Sigmoid colon (tissue), 7 donors: Measurements from ENCODE around the gene NME3. TPM values are rescaled to one million over a fixed set of nuclear protein-coding genes. Genes with fewer than 3 reads are reported as not detected.
"Not testable (repeated sequence)": the region's sequence is repeated elsewhere in the genome, so short reads cannot be mapped to it uniquely, and the experiment has no call there.

Experiments
- DNase-seq: peaks from one replicate; pipeline ENCODE4 v3.0.0-alpha.2; 2019
- H3K27ac ChIP-seq, 4 donors: fragments of 200-600 bp; sonication (generic); one replicate each; pipeline ENCODE4 v1.5.1; 2016 to 2019; ENCODE audit warnings: mild to moderate bottlenecking in 1 of 4
- H3K27me3 ChIP-seq, 3 donors: fragments of 200-600 bp; sonication (generic); one replicate each; pipeline ENCODE4 v1.5.1; 2019; ENCODE audit warnings: mild to moderate bottlenecking in 1 of 3
- H3K36me3 ChIP-seq, 4 donors: fragments of 200-600 bp; sonication (generic); one replicate each; pipeline ENCODE4 v1.5.1; 2016 to 2019
- H3K4me1 ChIP-seq, 4 donors: fragments of 200-600 bp; sonication (generic); one replicate each; pipeline ENCODE4 v1.5.1; 2017 to 2019
- H3K4me3 ChIP-seq, 4 donors: fragments of 200-600 bp; sonication (generic); one replicate each; pipeline ENCODE4 v1.5.1; 2017 to 2019; ENCODE audit warnings: mild to moderate bottlenecking in 2 of 4, moderate library complexity in 1 of 4
- H3K9me3 ChIP-seq, 4 donors: fragments of 200-600 bp in 3 of 4; sonication (generic) in 3 of 4; one replicate each; pipeline versions ENCODE4 v1.5.1 to v1.6.1; 2013 to 2019
- CTCF ChIP-seq, 4 experiments: fragments of 450-650 bp in 3 of 4; fragments of 200-600 bp in 1 of 4; IDR thresholded peaks; one replicate each; pipeline ENCODE4 v1.5.1; 2016 to 2019; ENCODE audit warnings: antibody characterized with exemption in 4 of 4, mild to moderate bottlenecking in 3 of 4, moderate library complexity in 2 of 4
- EP300 ChIP-seq, 4 donors: sonication (generic); formaldehyde crosslinking; IDR thresholded peaks; one replicate each; pipeline ENCODE4 v1.6.1; 2017; ENCODE audit warnings: antibody characterized with exemption in 4 of 4
- POLR2A ChIP-seq, 2 donors: fragments of 450-650 bp; IDR thresholded peaks; one replicate each; pipeline ENCODE4 v1.6.1; 2016; ENCODE audit warnings: antibody characterized with exemption in 2 of 2, mild to moderate bottlenecking in 2 of 2, moderate library complexity in 2 of 2
- POLR2AphosphoS5 ChIP-seq, 4 donors: sonication (generic); formaldehyde crosslinking; IDR thresholded peaks; one replicate each; pipeline ENCODE4 v1.6.1; 2017; ENCODE audit warnings: antibody characterized with exemption in 4 of 4
- WGBS, 2 donors: extraction: QIAGEN DNeasy Blood & Tissue Kit; methylation state at CpG; one replicate each; pipeline ENCODE4 v1.1.7; 2013; 5-methylcytosine and 5-hydroxymethylcytosine counted together
- intact Hi-C: fragments of 100-400 bp; cut with DNase I; formaldehyde crosslinking; loops from one replicate; pipeline ENCODE4 v1.15.1; 2023
- polyA plus RNA-seq, 3 donors: library from polyadenylated mRNA; stranded (reverse); fragments of 200-250 nt; gene quantifications; one replicate each; pipeline ENCODE4 v1.2.3, GENCODE V29; 2013
- total RNA-seq, 4 donors: library from RNA; depleted of rRNA; stranded (reverse); fragments of >200 nt; gene quantifications; one replicate each; pipeline ENCODE4 v1.1.0, GENCODE V29; 2016
- donor health status: healthy with polysubstance abuse.
- donor health status: Bipolar disorder and iron deficiency.
- donor health status: healthy.

Gene NME3
- total and polyA plus RNA-seq, 7 donors = 32.4 to 152 (median 87.8) TPM

- peaks cover 21 to 40% (median 31%) of the 10 kb centered on the region in 4 donors for H3K36me3 ChIP-seq
- no peaks in the 10 kb centered on the region for H3K27me3 ChIP-seq
- intact Hi-C loops = no loop called here
- no peak overlapping the region for H3K4me3 ChIP-seq
- DNase-seq = no peak
- no peaks in the 10 kb centered on the region for H3K9me3 ChIP-seq
- TF ChIP-seq POLR2AphosphoS5 (IDR thresholded peaks at IDR 0.05) (no peak), POLR2A (IDR thresholded peaks at IDR 0.05) (no peak), CTCF (IDR thresholded peaks at IDR 0.05) (no peak), EP300 (IDR thresholded peaks at IDR 0.05) (no peak)
- H3K4me1 ChIP-seq = no peaks in the 10 kb centered on the region
- no peak overlapping the region for H3K27ac ChIP-seq
- WGBS, 2 donors = 98% methylated on average over 22 of the region's 22 CpGs
Measured at GRCh38 chr16:1734816-1735215, 36.5 kb downstream of the NME3 start.

- Histone ChIP-seq H3K36me3 (peaks cover 27 to 47% (median 37%) of the 10 kb centered on the region in 4 donors), H3K4me1 (no peaks in the 10 kb centered on the region), H3K4me3 (no peak overlapping the region), H3K9me3 (no peaks in the 10 kb centered on the region), H3K27me3 (no peaks in the 10 kb centered on the region), H3K27ac (no peak overlapping the region)
- 96% methylated on average over 22 of the region's 22 CpGs for WGBS, 2 donors
- no peak for TF ChIP-seq CTCF (IDR thresholded peaks at IDR 0.05)
- no peak for TF ChIP-seq POLR2A (IDR thresholded peaks at IDR 0.05)
- no peak for TF ChIP-seq EP300 (IDR thresholded peaks at IDR 0.05)
- TF ChIP-seq POLR2AphosphoS5 (IDR thresholded peaks at IDR 0.05) = no peak
- intact Hi-C loops = no loop called here
- DNase-seq = no peak
Measured at GRCh38 chr16:1734123-1734522, 37.2 kb downstream of the NME3 start.

GRCh38 chr16:1732551-1732987 is 38.8 kb downstream of the NME3 start:
- intact Hi-C loops, H3K4me3 ChIP-seq, DNase-seq, H3K9me3 ChIP-seq, H3K27me3 ChIP-seq, H3K27ac ChIP-seq, H3K4me1 ChIP-seq: not testable (repeated sequence)
- H3K36me3 ChIP-seq = peaks cover 30 to 62% (median 48%) of the 10 kb centered on the region in 4 donors
- WGBS, 2 donors = 90 to 94% methylated on average over 21 of the region's 21 CpGs

DNA sequence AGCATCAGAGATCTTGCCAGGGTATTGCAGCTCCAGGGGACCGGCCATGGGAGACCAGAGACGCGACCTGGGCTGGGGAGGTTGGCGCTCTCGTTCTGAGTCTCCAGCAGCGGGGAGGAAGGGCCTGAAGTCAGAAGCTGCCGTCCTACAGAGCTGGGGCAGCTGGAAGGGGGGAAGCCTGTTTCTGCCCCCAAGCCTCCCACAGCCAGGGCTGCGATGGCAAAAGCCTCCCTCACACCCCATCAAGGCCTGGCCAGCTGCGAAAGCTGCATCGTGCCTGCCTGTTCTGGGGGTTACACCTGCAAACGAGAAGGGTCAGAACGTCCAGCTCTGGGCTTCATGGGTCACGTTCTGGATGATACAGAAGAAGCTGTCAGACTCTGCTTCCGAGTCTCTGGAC is 39.3 kb downstream of the NME3 start:
- Histone ChIP-seq H3K27ac (no peak overlapping the region), H3K4me1 (no peaks in the 10 kb centered on the region), H3K4me3 (no peak overlapping the region), H3K9me3 (no peaks in the 10 kb centered on the region), H3K27me3 (no peaks in the 10 kb centered on the region), H3K36me3 (peaks cover 30 to 66% (median 49%) of the 10 kb centered on the region in 4 donors)
- TF ChIP-seq POLR2AphosphoS5 (IDR thresholded peaks at IDR 0.05) (no peak), EP300 (IDR thresholded peaks at IDR 0.05) (no peak), CTCF (IDR thresholded peaks at IDR 0.05) (no peak), POLR2A (IDR thresholded peaks at IDR 0.05) (no peak)
- intact Hi-C loops = no loop called here
- no peak for DNase-seq
- 91 to 93% methylated on average over 14 of the region's 14 CpGs for WGBS, 2 donors

DNA sequence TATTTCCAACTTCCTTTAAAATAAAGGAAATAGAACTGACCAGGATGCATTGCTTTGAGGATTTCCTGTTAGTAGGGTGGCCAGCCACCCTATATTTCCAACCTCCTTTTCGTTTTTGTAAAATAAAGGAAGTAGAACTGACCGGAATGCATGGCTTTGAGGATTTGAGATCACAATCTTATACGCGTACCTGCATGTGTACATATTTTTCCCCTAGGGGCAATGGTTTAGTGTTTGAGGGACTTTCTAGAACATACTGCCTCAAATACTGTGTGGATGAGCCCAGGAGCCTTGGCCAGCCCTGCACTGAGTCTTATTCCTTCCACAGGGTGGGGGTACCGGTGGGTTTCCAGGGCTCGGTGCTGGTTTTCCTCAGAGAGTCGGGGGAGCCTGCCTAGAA is 39.7 kb downstream of the NME3 start:
- H3K4me1 ChIP-seq = no peaks in the 10 kb centered on the region
- intact Hi-C loops = no loop called here
- no peaks in the 10 kb centered on the region for H3K27me3 ChIP-seq
- DNase-seq = no peak
- no peak for TF ChIP-seq POLR2AphosphoS5 (IDR thresholded peaks at IDR 0.05)
- TF ChIP-seq POLR2A (IDR thresholded peaks at IDR 0.05) = no peak
- TF ChIP-seq EP300 (IDR thresholded peaks at IDR 0.05) = no peak
- TF ChIP-seq CTCF (IDR thresholded peaks at IDR 0.05) = no peak
- H3K9me3 ChIP-seq = no peaks in the 10 kb centered on the region
- H3K36me3 ChIP-seq = peaks cover 30 to 70% (median 52%) of the 10 kb centered on the region in 4 donors
- 79 to 80% methylated on average over 7 of the region's 7 CpGs for WGBS, 2 donors
- H3K27ac ChIP-seq = no peak overlapping the region
- no peak overlapping the region for H3K4me3 ChIP-seq
